HG02623 (cell line): Measurements from ENCODE around the gene GNS.

Source experiments
- ATAC-seq: cut with Tn5 transposase; IDR thresholded peaks from one replicate; pipeline ENCODE4 v1.9.1; 2021; ENCODE audit warnings: moderate library complexity; ENCODE audit not compliant: unreplicated experiment

GNS gene

GRCh38 chr12:64759035-64759894 lies at the start of gene GNS:
GNS (minus strand) TSS chr12:64759406; CDS start chr12:64759276, 130 bp downstream.
- peak; percentile 73 for ATAC-seq

- ATAC-seq: no peak
These were observed 48.9 kb upstream of the GNS start for GRCh38 chr12:64808110-64808509.

GRCh38 chr12:64806593-64807460 lies 47.6 kb upstream of the GNS start:
- ATAC-seq: no peak

- no peak for ATAC-seq
These were observed 47.0 kb upstream of the GNS start for GRCh38 chr12:64806173-64806572.

- ATAC-seq: peak; percentile 71
These were observed 43.1 kb upstream of the GNS start for GRCh38 chr12:64802180-64802775.

GRCh38 chr12:64801381-64801780 lies 42.2 kb upstream of the GNS start:
- ATAC-seq: no peak

GRCh38 chr12:64800640-64801039 lies 41.4 kb upstream of the GNS start:
- ATAC-seq: peak; percentile 51

GRCh38 chr12:64798165-64798564 lies 39.0 kb upstream of the GNS start:
- no peak for ATAC-seq

GRCh38 chr12:64797156-64797555 lies 38.0 kb upstream of the GNS start:
- no peak for ATAC-seq

GRCh38 chr12:64796205-64796845 lies 37.1 kb upstream of the GNS start:
- peak; percentile 77 for ATAC-seq

GRCh38 chr12:64794305-64794704 lies 35.1 kb upstream of the GNS start:
- no peak for ATAC-seq

- no peak for ATAC-seq
These were observed 34.4 kb upstream of the GNS start for GRCh38 chr12:64793610-64794009.

- ATAC-seq: no peak
These were observed 32.9 kb upstream of the GNS start for GRCh38 chr12:64792128-64792527.

- no peak for ATAC-seq
These were observed 31.8 kb upstream of the GNS start for GRCh38 chr12:64791036-64791435.

GRCh38 chr12:64790166-64790565 lies 31.0 kb upstream of the GNS start:
- ATAC-seq: no peak

- no peak for ATAC-seq
These were observed 26.6 kb upstream of the GNS start for GRCh38 chr12:64785838-64786237.

- no peak for ATAC-seq
These were observed 23.1 kb upstream of the GNS start for GRCh38 chr12:64782191-64782876.

- ATAC-seq: no peak
These were observed 22.3 kb upstream of the GNS start for GRCh38 chr12:64781280-64782190.

- no peak for ATAC-seq
These were observed 21.5 kb upstream of the GNS start for GRCh38 chr12:64780531-64781279.
